Osteocyte (in vitro differentiated cells): ENCODE results near the gene BFSP1. TPM values are rescaled to one million over a fixed set of nuclear protein-coding genes. Genes with fewer than 3 reads are reported as not detected.

ENCODE experiments used
- DNase-seq: peaks from one replicate; pipeline ENCODE4 v3.0.0; 2021; ENCODE audit warnings: mixed read lengths; ENCODE audit not compliant: unreplicated experiment; ENCODE audit errors: extremely low spot score
- H3K27ac Mint-ChIP-seq: one replicate; pipeline ENCODE4 v1.8.0; 2021; ENCODE audit warnings: mild to moderate bottlenecking, mixed read lengths; ENCODE audit not compliant: unreplicated experiment
- H3K27me3 Mint-ChIP-seq: one replicate; pipeline ENCODE4 v1.8.0; 2021; ENCODE audit warnings: mixed read lengths; ENCODE audit not compliant: unreplicated experiment
- H3K36me3 Mint-ChIP-seq: one replicate; pipeline ENCODE4 v1.8.0; 2021; ENCODE audit warnings: mixed read lengths; ENCODE audit not compliant: unreplicated experiment
- H3K4me1 Mint-ChIP-seq: one replicate; pipeline ENCODE4 v1.8.0; 2021; ENCODE audit warnings: mixed read lengths; ENCODE audit not compliant: unreplicated experiment
- H3K4me3 Mint-ChIP-seq: one replicate; pipeline ENCODE4 v1.8.0; 2021; ENCODE audit warnings: mild to moderate bottlenecking, moderate library complexity, mixed read lengths; ENCODE audit not compliant: unreplicated experiment
- H3K9me3 Mint-ChIP-seq: one replicate; pipeline ENCODE4 v1.8.0; 2021; ENCODE audit warnings: mixed read lengths; ENCODE audit not compliant: unreplicated experiment
- CTCF ChIP-seq: fragments of 200-600 bp; sonication (generic); IDR thresholded peaks from 2 replicates; pipeline ENCODE4 v1.5.0; 2021; ENCODE audit warnings: antibody characterized with exemption, mild to moderate bottlenecking, moderate library complexity
- total RNA-seq: library from RNA; stranded (reverse); gene quantifications from 2 replicates; pipeline ENCODE4 v1.2.1, GENCODE V29; 2021

Gene BFSP1
- total RNA-seq, 1 donor from 2014 or later: 13.8 TPM

GRCh38 chr20:17479063-17479657 is 52.0 kb downstream of the BFSP1 start:
- H3K27me3 Mint-ChIP-seq: peaks cover 35% of the 10 kb centered on the region
- H3K4me1 Mint-ChIP-seq: no peaks in the 10 kb centered on the region
- H3K27ac Mint-ChIP-seq: no peak overlapping the region
- TF ChIP-seq CTCF: no peak
- H3K9me3 Mint-ChIP-seq: no peaks in the 10 kb centered on the region
- no peaks in the 10 kb centered on the region for H3K36me3 Mint-ChIP-seq
- H3K4me3 Mint-ChIP-seq: no peak overlapping the region
- peak; percentile 48 for DNase-seq

- H3K9me3 Mint-ChIP-seq: no peaks in the 10 kb centered on the region
- no peak for TF ChIP-seq CTCF
- H3K36me3 Mint-ChIP-seq: no peaks in the 10 kb centered on the region
- no peak overlapping the region for H3K4me3 Mint-ChIP-seq
- H3K27me3 Mint-ChIP-seq: peaks cover 22% of the 10 kb centered on the region
- peaks cover 7% of the 10 kb centered on the region for H3K4me1 Mint-ChIP-seq
- no peak for DNase-seq
- no peak overlapping the region for H3K27ac Mint-ChIP-seq
Observed at GRCh38 chr20:17473659-17474058, 57.5 kb downstream of the BFSP1 start.

GRCh38 chr20:17471606-17472187 is 59.5 kb downstream of the BFSP1 start:
- Mint-ChIP-seq H3K4me1 (peaks cover 7% of the 10 kb centered on the region), H3K27me3 (peaks cover 17% of the 10 kb centered on the region), H3K4me3 (no peak overlapping the region), H3K9me3 (no peaks in the 10 kb centered on the region), H3K36me3 (no peaks in the 10 kb centered on the region), H3K27ac (no peak overlapping the region)
- no peak for TF ChIP-seq CTCF
- peak; percentile 63 for DNase-seq

GRCh38 chr20:17470973-17471372 is 60.2 kb downstream of the BFSP1 start:
- Mint-ChIP-seq H3K27ac (no peak overlapping the region), H3K4me1 (peaks cover 7% of the 10 kb centered on the region), H3K4me3 (no peak overlapping the region), H3K36me3 (no peaks in the 10 kb centered on the region), H3K9me3 (no peaks in the 10 kb centered on the region), H3K27me3 (peaks cover 18% of the 10 kb centered on the region)
- peak; percentile 36 for DNase-seq
- no peak for TF ChIP-seq CTCF

- Mint-ChIP-seq H3K36me3 (no peaks in the 10 kb centered on the region), H3K27me3 (peaks cover 19% of the 10 kb centered on the region), H3K4me1 (peaks cover 7% of the 10 kb centered on the region), H3K4me3 (no peak overlapping the region), H3K27ac (no peak overlapping the region), H3K9me3 (no peaks in the 10 kb centered on the region)
- peak; percentile 44 for DNase-seq
- no peak for TF ChIP-seq CTCF
Observed at GRCh38 chr20:17470521-17470920, 60.7 kb downstream of the BFSP1 start.
